Prostate gland (tissue), 2 donors: ENCODE measurements around the gene RNF149.

ENCODE experiments used
- POLR2A ChIP-seq: fragments of 450-650 bp; IDR thresholded peaks from one replicate; pipeline ENCODE4 v1.6.1; 2016; ENCODE audit warnings: antibody characterized with exemption, mild to moderate bottlenecking
- POLR2AphosphoS5 ChIP-seq: sonication (generic); formaldehyde crosslinking; IDR thresholded peaks from one replicate; pipeline ENCODE4 v1.6.1; 2017; ENCODE audit warnings: antibody characterized with exemption
- TF ChIP-seq, protein P1 (sequence below), 4 experiments: fragments of 200-600 bp in 2 of 4; fragments of 450-650 bp in 2 of 4; sonication (generic) in 2 of 4; IDR thresholded peaks; 1 replicate in 3 of 4; 2 replicates in 1 of 4; pipeline ENCODE4 v1.5.1; 2016 to 2019; ENCODE audit warnings: antibody characterized with exemption in 4 of 4, mild to moderate bottlenecking in 2 of 4, moderate library complexity in 2 of 4

- TF ChIP-seq, protein P1, sequence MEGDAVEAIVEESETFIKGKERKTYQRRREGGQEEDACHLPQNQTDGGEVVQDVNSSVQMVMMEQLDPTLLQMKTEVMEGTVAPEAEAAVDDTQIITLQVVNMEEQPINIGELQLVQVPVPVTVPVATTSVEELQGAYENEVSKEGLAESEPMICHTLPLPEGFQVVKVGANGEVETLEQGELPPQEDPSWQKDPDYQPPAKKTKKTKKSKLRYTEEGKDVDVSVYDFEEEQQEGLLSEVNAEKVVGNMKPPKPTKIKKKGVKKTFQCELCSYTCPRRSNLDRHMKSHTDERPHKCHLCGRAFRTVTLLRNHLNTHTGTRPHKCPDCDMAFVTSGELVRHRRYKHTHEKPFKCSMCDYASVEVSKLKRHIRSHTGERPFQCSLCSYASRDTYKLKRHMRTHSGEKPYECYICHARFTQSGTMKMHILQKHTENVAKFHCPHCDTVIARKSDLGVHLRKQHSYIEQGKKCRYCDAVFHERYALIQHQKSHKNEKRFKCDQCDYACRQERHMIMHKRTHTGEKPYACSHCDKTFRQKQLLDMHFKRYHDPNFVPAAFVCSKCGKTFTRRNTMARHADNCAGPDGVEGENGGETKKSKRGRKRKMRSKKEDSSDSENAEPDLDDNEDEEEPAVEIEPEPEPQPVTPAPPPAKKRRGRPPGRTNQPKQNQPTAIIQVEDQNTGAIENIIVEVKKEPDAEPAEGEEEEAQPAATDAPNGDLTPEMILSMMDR (IDR thresholded peaks at IDR 0.05), result peak in 1 of 4 experiments; percentile 5
- peak; percentile 76 for TF ChIP-seq POLR2AphosphoS5
- TF ChIP-seq POLR2A, result no peak
Measured at GRCh38 chr2:101238930-101239759, 69.4 kb downstream of the RNF149 start.
